DND-41 (cell line): ENCODE measurements around the gene DTNB.

Experiments used
- EZH2 ChIP-seq: IDR thresholded peaks from 3 replicates; pipeline ENCODE4 v1.6.1; 2012; ENCODE audit warnings: borderline replicate concordance, low read depth, mild to moderate bottlenecking, moderate library complexity, low read length, inconsistent platforms; ENCODE audit not compliant: severe bottlenecking
- TF ChIP-seq, protein P1 (sequence below): IDR thresholded peaks from 2 replicates; pipeline ENCODE4 v1.5.1; 2012; ENCODE audit warnings: borderline replicate concordance, low read length, moderate library complexity, mild to moderate bottlenecking; ENCODE audit not compliant: poor library complexity, severe bottlenecking; ENCODE audit errors: extremely low read depth

DNA sequence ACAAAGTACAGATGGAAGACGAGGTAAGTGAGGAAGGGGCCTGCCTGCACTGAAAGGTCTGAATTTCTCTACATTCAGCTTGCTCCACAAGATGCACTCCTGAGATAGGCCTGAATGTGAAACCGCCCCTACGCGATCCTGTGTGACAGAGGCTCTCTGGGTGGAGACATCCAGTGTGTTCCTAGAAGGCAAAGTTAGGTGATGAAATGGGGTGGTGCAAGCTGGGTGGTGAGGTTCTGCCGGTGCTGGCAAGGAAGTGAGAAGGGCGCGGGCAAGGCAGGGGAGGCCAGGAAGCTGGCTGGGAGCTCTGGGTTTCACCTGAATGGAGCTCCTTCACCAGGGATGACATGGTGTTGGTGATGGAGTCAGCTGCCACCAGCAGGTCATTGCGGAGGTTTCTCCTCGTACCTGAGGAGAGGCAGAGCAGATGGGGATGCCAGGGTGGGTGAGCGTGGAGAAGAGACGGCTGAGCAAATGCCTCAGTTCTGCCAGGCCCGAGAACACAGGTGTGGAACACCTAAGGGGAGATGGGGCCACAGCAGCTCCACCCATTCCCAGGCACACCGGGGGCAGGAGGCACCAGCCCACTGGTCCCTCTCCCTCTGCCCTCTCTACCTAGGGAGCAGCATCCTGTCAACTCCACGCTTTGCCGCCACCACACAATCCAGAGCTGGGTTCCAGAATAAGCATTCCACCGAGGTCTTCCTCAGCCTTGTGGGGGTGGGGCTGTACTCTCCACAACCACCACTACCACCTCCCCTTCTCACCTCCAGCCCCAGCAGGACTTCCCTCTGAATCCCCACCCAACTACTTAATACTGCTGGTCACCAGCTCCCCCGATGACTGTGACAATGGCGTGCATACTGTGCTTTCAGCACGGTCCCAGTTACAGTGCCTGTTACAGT lies 286.2 kb downstream of the DTNB start:
- TF ChIP-seq, protein P1, sequence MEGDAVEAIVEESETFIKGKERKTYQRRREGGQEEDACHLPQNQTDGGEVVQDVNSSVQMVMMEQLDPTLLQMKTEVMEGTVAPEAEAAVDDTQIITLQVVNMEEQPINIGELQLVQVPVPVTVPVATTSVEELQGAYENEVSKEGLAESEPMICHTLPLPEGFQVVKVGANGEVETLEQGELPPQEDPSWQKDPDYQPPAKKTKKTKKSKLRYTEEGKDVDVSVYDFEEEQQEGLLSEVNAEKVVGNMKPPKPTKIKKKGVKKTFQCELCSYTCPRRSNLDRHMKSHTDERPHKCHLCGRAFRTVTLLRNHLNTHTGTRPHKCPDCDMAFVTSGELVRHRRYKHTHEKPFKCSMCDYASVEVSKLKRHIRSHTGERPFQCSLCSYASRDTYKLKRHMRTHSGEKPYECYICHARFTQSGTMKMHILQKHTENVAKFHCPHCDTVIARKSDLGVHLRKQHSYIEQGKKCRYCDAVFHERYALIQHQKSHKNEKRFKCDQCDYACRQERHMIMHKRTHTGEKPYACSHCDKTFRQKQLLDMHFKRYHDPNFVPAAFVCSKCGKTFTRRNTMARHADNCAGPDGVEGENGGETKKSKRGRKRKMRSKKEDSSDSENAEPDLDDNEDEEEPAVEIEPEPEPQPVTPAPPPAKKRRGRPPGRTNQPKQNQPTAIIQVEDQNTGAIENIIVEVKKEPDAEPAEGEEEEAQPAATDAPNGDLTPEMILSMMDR, result no peak
- TF ChIP-seq EZH2, result no peak
